GM18520 (cell line): ENCODE measurements around the gene TMEM156.
A peak's percentile ranks its signal among the peaks of the same experiment; 100 is the strongest.
"Not testable (repeated sequence)": the region's sequence is repeated elsewhere in the genome, so short reads cannot be mapped to it uniquely, and the experiment has no call there.

Experiments
- ATAC-seq: cut with Tn5 transposase; IDR thresholded peaks from one replicate; pipeline ENCODE4 v1.9.1; 2021; ENCODE audit not compliant: unreplicated experiment

TMEM156 gene

GRCh38 chr4:39043861-39044363 lies 11.7 kb upstream of the TMEM156 start:
- ATAC-seq: no peak

- ATAC-seq: no peak
Measured at GRCh38 chr4:39043058-39043860, 11.1 kb upstream of the TMEM156 start.

- ATAC-seq: no peak
Measured at GRCh38 chr4:39042366-39042765, 10.2 kb upstream of the TMEM156 start.

- no peak for ATAC-seq
Measured at GRCh38 chr4:39039108-39039507, 6.9 kb upstream of the TMEM156 start.

GRCh38 chr4:39037941-39038340 lies 5.7 kb upstream of the TMEM156 start:
- ATAC-seq: no peak

GRCh38 chr4:39037491-39037825 lies 5.2 kb upstream of the TMEM156 start:
- ATAC-seq: no peak

- no peak for ATAC-seq
Measured at GRCh38 chr4:39036172-39036571, 4.0 kb upstream of the TMEM156 start.

- ATAC-seq: not testable (repeated sequence)
Measured at GRCh38 chr4:39031590-39032020, 604 bp downstream of the TMEM156 start.

GRCh38 chr4:39030725-39031124 lies 1.5 kb downstream of the TMEM156 start:
- ATAC-seq: peak; percentile 1

GRCh38 chr4:39029752-39030694 lies 2.2 kb downstream of the TMEM156 start:
- peak; percentile 29 for ATAC-seq

GRCh38 chr4:39026096-39026495 lies 6.1 kb downstream of the TMEM156 start:
- ATAC-seq: no peak

GRCh38 chr4:39025552-39026085 lies 6.6 kb downstream of the TMEM156 start:
- ATAC-seq: no peak

GRCh38 chr4:39024311-39024865 lies 7.8 kb downstream of the TMEM156 start:
- ATAC-seq: no peak

- no peak for ATAC-seq
Measured at GRCh38 chr4:39023059-39023458, 9.2 kb downstream of the TMEM156 start.

- ATAC-seq: no peak
Measured at GRCh38 chr4:39022241-39022640, 10.0 kb downstream of the TMEM156 start.

GRCh38 chr4:39021631-39022030 lies 10.6 kb downstream of the TMEM156 start:
- ATAC-seq: no peak

- ATAC-seq: no peak
Measured at GRCh38 chr4:39020130-39020529, 12.1 kb downstream of the TMEM156 start.

- ATAC-seq: no peak
Measured at GRCh38 chr4:39014028-39014427, 18.2 kb downstream of the TMEM156 start.

GRCh38 chr4:39004758-39005157 lies 27.5 kb downstream of the TMEM156 start:
- ATAC-seq: no peak

- not testable (repeated sequence) for ATAC-seq
Measured at GRCh38 chr4:39002058-39002457, 30.2 kb downstream of the TMEM156 start.

GRCh38 chr4:38995660-38996005 lies 36.6 kb downstream of the TMEM156 start:
- no peak for ATAC-seq
